ENCODE data around the gene KLHL5. TPM values are rescaled to one million over a fixed set of nuclear protein-coding genes. Genes with fewer than 3 reads are reported as not detected.

The KLHL5 gene, protein sequence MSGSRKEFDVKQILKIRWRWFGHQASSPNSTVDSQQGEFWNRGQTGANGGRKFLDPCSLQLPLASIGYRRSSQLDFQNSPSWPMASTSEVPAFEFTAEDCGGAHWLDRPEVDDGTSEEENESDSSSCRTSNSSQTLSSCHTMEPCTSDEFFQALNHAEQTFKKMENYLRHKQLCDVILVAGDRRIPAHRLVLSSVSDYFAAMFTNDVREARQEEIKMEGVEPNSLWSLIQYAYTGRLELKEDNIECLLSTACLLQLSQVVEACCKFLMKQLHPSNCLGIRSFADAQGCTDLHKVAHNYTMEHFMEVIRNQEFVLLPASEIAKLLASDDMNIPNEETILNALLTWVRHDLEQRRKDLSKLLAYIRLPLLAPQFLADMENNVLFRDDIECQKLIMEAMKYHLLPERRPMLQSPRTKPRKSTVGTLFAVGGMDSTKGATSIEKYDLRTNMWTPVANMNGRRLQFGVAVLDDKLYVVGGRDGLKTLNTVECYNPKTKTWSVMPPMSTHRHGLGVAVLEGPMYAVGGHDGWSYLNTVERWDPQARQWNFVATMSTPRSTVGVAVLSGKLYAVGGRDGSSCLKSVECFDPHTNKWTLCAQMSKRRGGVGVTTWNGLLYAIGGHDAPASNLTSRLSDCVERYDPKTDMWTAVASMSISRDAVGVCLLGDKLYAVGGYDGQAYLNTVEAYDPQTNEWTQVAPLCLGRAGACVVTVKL
- total RNA-seq (21.5 TPM), polyA plus RNA-seq (10 to 100 TPM in 1 of 4 donors, 1 to 10 TPM in 3; 6.8 to 10.6 (median 8.1) TPM)

DNA sequence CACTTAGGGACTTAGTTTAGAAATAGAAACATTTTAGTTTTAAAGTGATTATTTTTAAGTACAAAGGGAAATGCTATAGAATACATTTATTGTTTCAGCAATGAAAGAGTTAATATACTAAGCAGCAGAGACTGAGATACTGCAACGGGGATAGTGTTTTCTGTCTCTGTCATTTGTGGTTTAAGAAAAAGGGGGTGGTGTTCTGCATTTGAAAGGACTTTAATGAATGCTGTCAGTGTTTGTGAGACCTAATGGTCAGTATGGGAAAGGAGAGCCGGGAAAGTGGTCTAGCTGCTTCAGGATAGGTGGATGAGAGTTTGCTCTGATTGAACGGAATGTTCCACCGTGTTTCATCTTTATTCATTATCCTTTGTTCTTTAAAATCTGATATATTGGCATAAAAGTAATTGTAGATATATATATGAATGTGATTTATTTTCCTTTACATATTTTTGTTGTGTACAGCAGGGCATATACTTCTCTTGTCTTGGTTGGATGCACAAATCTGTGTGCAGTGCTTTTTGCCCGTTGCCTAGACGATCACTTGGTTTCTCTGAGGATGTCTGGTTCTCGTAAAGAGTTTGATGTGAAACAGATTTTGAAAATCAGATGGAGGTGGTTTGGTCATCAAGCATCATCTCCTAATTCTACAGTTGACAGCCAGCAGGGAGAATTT is at the start of gene KLHL5:
TSS of gene KLHL5 (plus strand) at position 139 of the 676 bp plus-strand sequence. CDS start at position 560, 421 bp downstream.
- Mint-ChIP-seq H3K9me3 (no peaks in the 10 kb centered on the region), H3K4me3 (no peak within 1 kb of the TSS), H3K27ac (no peak within 1 kb of the TSS), H3K4me1 (peaks cover 26 to 32% (median 28%) of the 10 kb centered on the region in 4 donors), H3K36me3 (peaks cover 4% of the 10 kb centered on the region), H3K27me3 (no peaks in the 10 kb centered on the region)
- no peaks in the 10 kb centered on the region for H3K4me1 ChIP-seq (ENCODE audit: control insufficient read depth, insufficient read depth, low read length, poor library complexity, severe bottlenecking)
- no peak for ATAC-seq (ENCODE audit: low read depth in 2 of 2)
- no peaks in the 10 kb centered on the region for H3K9me3 ChIP-seq (ENCODE audit: control insufficient read depth in 2 of 2, low read length in 2 of 2)
- DNase-seq = no peak
- H3K4me3 ChIP-seq (ENCODE audit: low read depth, low read length) = no peak within 1 kb of the TSS
- H3K36me3 ChIP-seq (ENCODE audit: control insufficient read depth, insufficient read depth, low read length) = no peaks in the 10 kb centered on the region
- H3K27ac ChIP-seq (ENCODE audit: insufficient read depth, low read length, poor library complexity, severe bottlenecking) = no peak within 1 kb of the TSS
- no peaks in the 10 kb centered on the region for H3K27me3 ChIP-seq (ENCODE audit: control insufficient read depth, insufficient read depth, low read length)

- no peak overlapping the region for H3K4me3 ChIP-seq (ENCODE audit: low read depth, low read length)
- H3K27me3 ChIP-seq (ENCODE audit: control insufficient read depth, insufficient read depth, low read length) = no peaks in the 10 kb centered on the region
- no peak overlapping the region for H3K27ac Mint-ChIP-seq
- H3K36me3 Mint-ChIP-seq = peaks cover 38% of the 10 kb centered on the region
- no peaks in the 10 kb centered on the region for H3K27me3 Mint-ChIP-seq
- H3K4me1 Mint-ChIP-seq = peaks cover 2 to 31% (median 16%) of the 10 kb centered on the region in 4 donors
- H3K9me3 Mint-ChIP-seq = peaks cover 2 to 19% (median 6%) of the 10 kb centered on the region in 7 donors
- ATAC-seq (ENCODE audit: low read depth in 2 of 2) = no peak
- H3K27ac ChIP-seq (ENCODE audit: insufficient read depth, low read length, poor library complexity, severe bottlenecking) = no peak overlapping the region
- no peak overlapping the region for H3K4me3 Mint-ChIP-seq
- no peaks in the 10 kb centered on the region for H3K4me1 ChIP-seq (ENCODE audit: control insufficient read depth, insufficient read depth, low read length, poor library complexity, severe bottlenecking)
- no peaks in the 10 kb centered on the region for H3K9me3 ChIP-seq (ENCODE audit: control insufficient read depth in 2 of 2, low read length in 2 of 2)
- H3K36me3 ChIP-seq (ENCODE audit: control insufficient read depth, insufficient read depth, low read length) = peaks cover 4% of the 10 kb centered on the region
- no peak for DNase-seq
Observed at GRCh38 chr4:39014028-39014427, 48.0 kb upstream of the KLHL5 start.

- H3K4me3 ChIP-seq (ENCODE audit: low read depth, low read length) = no peak overlapping the region
- H3K27ac ChIP-seq (ENCODE audit: insufficient read depth, low read length, poor library complexity, severe bottlenecking) = no peak overlapping the region
- peaks cover 2 to 19% (median 8%) of the 10 kb centered on the region in 7 donors for H3K9me3 Mint-ChIP-seq
- H3K4me1 Mint-ChIP-seq = peaks cover 2 to 25% (median 7%) of the 10 kb centered on the region in 4 donors
- DNase-seq (no peak), ATAC-seq (ENCODE audit: low read depth in 2 of 2) (no peak)
- H3K4me1 ChIP-seq (ENCODE audit: control insufficient read depth, insufficient read depth, low read length, poor library complexity, severe bottlenecking) = no peaks in the 10 kb centered on the region
- H3K36me3 ChIP-seq (ENCODE audit: control insufficient read depth, insufficient read depth, low read length) = peaks cover 4% of the 10 kb centered on the region
- H3K27ac Mint-ChIP-seq = peak overlapping the region in 1 of 3 donors; percentile 57
- no peak overlapping the region for H3K4me3 Mint-ChIP-seq
- H3K9me3 ChIP-seq (ENCODE audit: control insufficient read depth in 2 of 2, low read length in 2 of 2) = no peaks in the 10 kb centered on the region
- H3K36me3 Mint-ChIP-seq = peaks cover 53% of the 10 kb centered on the region
- H3K27me3 Mint-ChIP-seq = no peaks in the 10 kb centered on the region
- H3K27me3 ChIP-seq (ENCODE audit: control insufficient read depth, insufficient read depth, low read length) = no peaks in the 10 kb centered on the region
Observed at GRCh38 chr4:39020130-39020529, 41.9 kb upstream of the KLHL5 start.

DNA sequence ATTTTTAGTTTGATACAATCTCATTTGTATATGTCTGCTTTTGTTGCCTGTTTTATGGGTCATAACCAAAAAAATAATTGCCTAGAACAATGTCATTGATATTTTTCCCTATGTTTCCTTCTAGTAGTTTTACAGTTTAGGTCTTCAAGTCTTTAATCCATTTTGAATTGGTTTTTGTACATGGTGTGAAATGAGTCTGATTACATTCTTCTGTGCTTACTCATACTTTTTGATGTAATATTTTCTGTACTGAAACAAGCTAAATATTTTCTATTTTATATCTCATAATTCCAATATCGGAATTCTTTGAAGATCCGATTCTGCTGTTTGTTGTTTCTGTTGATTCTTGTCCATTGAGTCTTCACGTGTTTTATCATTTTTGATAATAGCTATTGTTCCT is 40.4 kb upstream of the KLHL5 start:
- H3K27ac ChIP-seq (ENCODE audit: insufficient read depth, low read length, poor library complexity, severe bottlenecking) = no peak overlapping the region
- no peaks in the 10 kb centered on the region for H3K27me3 Mint-ChIP-seq
- ATAC-seq (ENCODE audit: low read depth in 2 of 2) (no peak), DNase-seq (no peak)
- H3K9me3 ChIP-seq (ENCODE audit: control insufficient read depth in 2 of 2, low read length in 2 of 2) = no peaks in the 10 kb centered on the region
- no peaks in the 10 kb centered on the region for H3K27me3 ChIP-seq (ENCODE audit: control insufficient read depth, insufficient read depth, low read length)
- H3K4me1 Mint-ChIP-seq = peaks cover 5 to 33% (median 13%) of the 10 kb centered on the region in 4 donors
- H3K4me3 Mint-ChIP-seq = no peak overlapping the region
- no peaks in the 10 kb centered on the region for H3K36me3 ChIP-seq (ENCODE audit: control insufficient read depth, insufficient read depth, low read length)
- H3K4me1 ChIP-seq (ENCODE audit: control insufficient read depth, insufficient read depth, low read length, poor library complexity, severe bottlenecking) = peaks cover 2% of the 10 kb centered on the region
- H3K36me3 Mint-ChIP-seq = peaks cover 41% of the 10 kb centered on the region
- H3K27ac Mint-ChIP-seq = no peak overlapping the region
- peaks cover 2 to 11% (median 7%) of the 10 kb centered on the region in 7 donors for H3K9me3 Mint-ChIP-seq
- H3K4me3 ChIP-seq (ENCODE audit: low read depth, low read length) = no peak overlapping the region

- no peak for DNase-seq
- H3K9me3 ChIP-seq (ENCODE audit: control insufficient read depth in 2 of 2, low read length in 2 of 2) = no peaks in the 10 kb centered on the region
- no peak overlapping the region for H3K27ac ChIP-seq (ENCODE audit: insufficient read depth, low read length, poor library complexity, severe bottlenecking)
- H3K9me3 Mint-ChIP-seq = peaks cover 2 to 10% (median 5%) of the 10 kb centered on the region in 7 donors
- no peak for ATAC-seq (ENCODE audit: low read depth in 2 of 2)
- peaks cover 38% of the 10 kb centered on the region for H3K36me3 Mint-ChIP-seq
- no peaks in the 10 kb centered on the region for H3K27me3 ChIP-seq (ENCODE audit: control insufficient read depth, insufficient read depth, low read length)
- no peak overlapping the region for H3K27ac Mint-ChIP-seq
- peaks cover 7 to 38% (median 16%) of the 10 kb centered on the region in 4 donors for H3K4me1 Mint-ChIP-seq
- peak overlapping the region in 1 of 4 donors; percentile 4 for H3K4me3 Mint-ChIP-seq
- H3K36me3 ChIP-seq (ENCODE audit: control insufficient read depth, insufficient read depth, low read length) = no peaks in the 10 kb centered on the region
- peaks cover 6% of the 10 kb centered on the region for H3K4me1 ChIP-seq (ENCODE audit: control insufficient read depth, insufficient read depth, low read length, poor library complexity, severe bottlenecking)
- no peak overlapping the region for H3K4me3 ChIP-seq (ENCODE audit: low read depth, low read length)
- no peaks in the 10 kb centered on the region for H3K27me3 Mint-ChIP-seq
Observed at GRCh38 chr4:39022241-39022640, 39.8 kb upstream of the KLHL5 start.

DNA sequence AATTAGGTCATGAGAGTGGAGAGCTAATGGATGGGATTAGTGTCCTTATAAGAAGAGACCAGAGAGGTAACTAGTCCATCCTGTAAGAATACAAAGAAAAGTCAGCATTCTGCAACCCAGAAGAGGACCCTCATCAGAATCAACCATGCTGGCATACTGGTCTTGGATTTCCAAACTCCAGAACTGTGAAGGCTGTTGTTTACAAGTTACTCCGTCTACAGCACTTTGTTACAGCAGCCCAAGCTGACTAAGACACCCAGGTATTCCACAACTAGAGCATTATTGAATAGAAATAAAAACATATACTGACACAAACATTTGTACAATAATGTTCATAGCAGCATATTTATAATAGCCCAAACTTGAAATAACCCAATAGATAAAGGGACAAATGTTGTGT is 39.0 kb upstream of the KLHL5 start:
- H3K9me3 ChIP-seq (ENCODE audit: control insufficient read depth in 2 of 2, low read length in 2 of 2) = no peaks in the 10 kb centered on the region
- no peak overlapping the region for H3K27ac Mint-ChIP-seq
- H3K9me3 Mint-ChIP-seq = peaks cover 2 to 5% (median 4%) of the 10 kb centered on the region in 7 donors
- H3K4me1 ChIP-seq (ENCODE audit: control insufficient read depth, insufficient read depth, low read length, poor library complexity, severe bottlenecking) = peaks cover 14% of the 10 kb centered on the region
- H3K36me3 Mint-ChIP-seq = peaks cover 33% of the 10 kb centered on the region
- no peaks in the 10 kb centered on the region for H3K27me3 Mint-ChIP-seq
- H3K4me1 Mint-ChIP-seq = peaks cover 7 to 34% (median 21%) of the 10 kb centered on the region in 4 donors
- H3K27ac ChIP-seq (ENCODE audit: insufficient read depth, low read length, poor library complexity, severe bottlenecking) = no peak overlapping the region
- no peak overlapping the region for H3K4me3 ChIP-seq (ENCODE audit: low read depth, low read length)
- no peak overlapping the region for H3K4me3 Mint-ChIP-seq
- ATAC-seq (ENCODE audit: low read depth in 2 of 2) = no peak
- H3K36me3 ChIP-seq (ENCODE audit: control insufficient read depth, insufficient read depth, low read length) = no peaks in the 10 kb centered on the region
- no peak for DNase-seq
- H3K27me3 ChIP-seq (ENCODE audit: control insufficient read depth, insufficient read depth, low read length) = no peaks in the 10 kb centered on the region

DNA sequence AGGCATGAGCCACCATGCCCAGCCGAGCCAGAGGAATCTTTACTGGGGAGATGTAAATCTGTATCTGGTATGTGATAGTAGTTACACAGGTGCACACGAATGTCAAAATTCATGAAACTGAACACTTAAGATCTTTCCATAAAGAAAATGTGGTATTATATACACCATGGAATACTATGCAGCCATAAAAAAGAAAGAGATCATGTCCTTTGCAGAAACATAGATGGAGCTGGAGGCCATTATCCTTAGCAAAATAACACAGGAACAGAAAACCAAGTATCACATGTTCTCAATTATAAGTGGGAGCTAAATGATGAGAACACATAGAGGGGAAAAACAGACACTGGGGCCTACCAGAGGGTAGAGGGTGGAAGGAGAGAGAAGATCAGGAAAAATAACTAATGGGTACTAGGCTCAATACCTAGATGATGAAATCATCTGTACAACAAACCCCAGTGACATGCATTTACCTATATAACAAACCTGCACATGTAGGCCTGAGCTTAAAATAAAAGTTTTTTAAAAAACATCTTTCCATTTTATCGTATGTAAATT is 37.6 kb upstream of the KLHL5 start:
- no peak overlapping the region for H3K4me3 ChIP-seq (ENCODE audit: low read depth, low read length)
- H3K9me3 ChIP-seq (ENCODE audit: control insufficient read depth in 2 of 2, low read length in 2 of 2) = no peaks in the 10 kb centered on the region
- H3K27me3 ChIP-seq (ENCODE audit: control insufficient read depth, insufficient read depth, low read length) = no peaks in the 10 kb centered on the region
- DNase-seq = no peak
- peaks cover 17 to 39% (median 29%) of the 10 kb centered on the region in 4 donors for H3K4me1 Mint-ChIP-seq
- no peak overlapping the region for H3K27ac ChIP-seq (ENCODE audit: insufficient read depth, low read length, poor library complexity, severe bottlenecking)
- peak overlapping the region in 1 of 3 donors; percentile 34 for H3K27ac Mint-ChIP-seq
- H3K9me3 Mint-ChIP-seq = peaks cover 0 to 5% (median 2%) of the 10 kb centered on the region in 7 donors
- no peaks in the 10 kb centered on the region for H3K27me3 Mint-ChIP-seq
- H3K36me3 ChIP-seq (ENCODE audit: control insufficient read depth, insufficient read depth, low read length) = no peaks in the 10 kb centered on the region
- ATAC-seq (ENCODE audit: low read depth in 2 of 2) = no peak
- H3K4me3 Mint-ChIP-seq = peak overlapping the region in 1 of 4 donors; percentile 39
- peaks cover 24% of the 10 kb centered on the region for H3K4me1 ChIP-seq (ENCODE audit: control insufficient read depth, insufficient read depth, low read length, poor library complexity, severe bottlenecking)
- H3K36me3 Mint-ChIP-seq = peaks cover 29% of the 10 kb centered on the region

Data from CD4-positive, CD25-positive, alpha-beta regulatory T cell (primary cell).